GM19397 (cell line): ENCODE measurements around the gene TRIM29.

Experiments
- ATAC-seq: cut with Tn5 transposase; IDR thresholded peaks from one replicate; pipeline ENCODE4 v1.9.1; 2021; ENCODE audit warnings: mild to moderate bottlenecking, moderate library complexity; ENCODE audit not compliant: unreplicated experiment

The TRIM29 gene

DNA sequence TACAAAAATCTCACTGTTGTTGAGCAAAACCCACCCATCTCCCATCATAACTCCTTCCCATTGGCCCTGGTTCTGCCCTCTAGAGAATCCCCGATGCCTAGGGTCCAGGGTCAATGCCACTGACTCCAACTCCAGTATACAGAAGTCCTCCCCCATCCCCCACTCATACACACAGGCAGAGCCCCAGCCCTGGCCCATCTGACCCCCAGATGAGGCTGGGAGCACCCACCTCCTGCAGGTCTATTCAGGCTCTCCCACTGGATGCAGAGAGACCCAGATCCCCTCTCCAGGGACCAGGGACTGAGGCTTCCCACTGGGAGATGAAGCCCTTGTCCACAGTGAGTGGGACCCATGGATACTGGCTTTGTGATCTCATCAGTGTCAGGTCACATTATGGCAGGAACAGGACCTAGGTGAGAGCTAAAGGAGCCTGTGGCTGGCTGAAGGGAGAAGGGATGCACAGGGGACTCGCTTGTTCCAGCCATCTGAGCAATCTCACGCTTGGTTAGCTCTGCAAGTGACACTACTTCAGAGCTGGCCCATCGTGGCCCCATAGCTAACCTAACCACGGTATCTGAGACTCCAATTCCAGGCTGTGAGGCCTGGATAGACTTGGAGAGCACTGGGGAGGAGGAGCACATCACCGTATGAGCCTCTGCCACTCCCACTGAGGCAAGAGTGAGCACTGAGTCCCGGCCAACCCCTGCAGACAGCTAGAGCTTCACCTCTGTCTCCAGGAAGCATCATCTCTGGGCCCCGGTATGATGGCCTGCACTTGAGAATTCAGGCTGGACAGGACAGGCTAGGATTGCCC, 35.7 kb downstream of the TRIM29 start:
- ATAC-seq, result no peak

DNA sequence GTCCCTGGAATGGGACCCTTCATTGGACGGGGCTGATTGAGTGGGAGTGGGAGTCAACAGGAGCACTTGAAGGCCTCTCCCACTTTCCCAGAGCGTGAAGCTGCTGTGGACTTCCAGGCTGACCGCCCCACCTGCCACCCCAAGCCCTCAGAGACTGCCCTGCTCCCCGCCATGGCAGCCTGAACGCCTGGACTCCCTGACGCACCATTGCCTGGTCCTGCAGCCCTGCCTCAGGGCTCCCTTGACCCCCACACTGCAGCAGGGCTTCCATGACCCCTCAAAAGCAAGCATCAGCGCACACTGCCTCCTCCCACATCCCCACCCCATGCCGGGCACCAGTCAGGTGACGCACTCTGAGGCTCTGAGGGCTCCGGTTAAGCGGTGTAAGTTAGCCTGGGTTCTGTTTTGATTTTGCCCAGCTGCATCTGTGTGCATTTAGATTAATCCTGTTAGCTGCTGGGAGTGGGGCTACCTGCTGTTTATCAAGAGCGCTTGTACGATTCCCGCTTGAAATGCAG, 39.4 kb downstream of the TRIM29 start:
- no peak for ATAC-seq

DNA sequence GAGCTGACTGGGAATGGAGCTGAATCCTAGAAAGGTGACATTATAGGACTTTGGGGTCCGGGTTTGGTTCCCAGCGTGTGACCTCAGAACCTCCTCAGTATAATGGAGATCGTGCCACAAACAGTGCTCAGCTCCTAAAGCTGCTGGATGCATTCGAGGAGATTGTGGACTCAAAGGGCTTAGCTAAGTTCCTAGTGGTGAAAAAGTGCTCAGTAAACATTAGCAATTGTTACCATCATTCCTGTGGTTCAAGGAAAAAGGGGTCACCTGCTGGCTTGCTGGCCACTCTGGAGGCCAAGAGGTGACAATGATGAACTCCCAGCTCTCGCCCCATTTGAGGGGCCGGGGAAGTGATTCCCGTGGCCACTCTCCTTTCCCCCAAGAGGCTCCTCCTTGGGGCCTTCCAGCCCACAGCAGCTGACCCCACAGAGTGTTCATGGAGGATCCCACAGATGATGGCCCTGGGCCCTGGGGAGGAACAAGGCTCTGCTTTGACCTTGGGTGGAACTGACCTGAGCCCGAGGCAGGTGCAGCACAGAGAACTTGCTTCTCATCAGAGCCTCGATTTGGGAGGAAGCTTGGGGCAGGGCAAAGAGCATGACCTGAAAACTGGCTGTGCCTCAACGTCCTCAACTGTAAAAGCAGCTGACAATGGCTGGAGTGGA, 40.1 kb downstream of the TRIM29 start:
- no peak for ATAC-seq

DNA sequence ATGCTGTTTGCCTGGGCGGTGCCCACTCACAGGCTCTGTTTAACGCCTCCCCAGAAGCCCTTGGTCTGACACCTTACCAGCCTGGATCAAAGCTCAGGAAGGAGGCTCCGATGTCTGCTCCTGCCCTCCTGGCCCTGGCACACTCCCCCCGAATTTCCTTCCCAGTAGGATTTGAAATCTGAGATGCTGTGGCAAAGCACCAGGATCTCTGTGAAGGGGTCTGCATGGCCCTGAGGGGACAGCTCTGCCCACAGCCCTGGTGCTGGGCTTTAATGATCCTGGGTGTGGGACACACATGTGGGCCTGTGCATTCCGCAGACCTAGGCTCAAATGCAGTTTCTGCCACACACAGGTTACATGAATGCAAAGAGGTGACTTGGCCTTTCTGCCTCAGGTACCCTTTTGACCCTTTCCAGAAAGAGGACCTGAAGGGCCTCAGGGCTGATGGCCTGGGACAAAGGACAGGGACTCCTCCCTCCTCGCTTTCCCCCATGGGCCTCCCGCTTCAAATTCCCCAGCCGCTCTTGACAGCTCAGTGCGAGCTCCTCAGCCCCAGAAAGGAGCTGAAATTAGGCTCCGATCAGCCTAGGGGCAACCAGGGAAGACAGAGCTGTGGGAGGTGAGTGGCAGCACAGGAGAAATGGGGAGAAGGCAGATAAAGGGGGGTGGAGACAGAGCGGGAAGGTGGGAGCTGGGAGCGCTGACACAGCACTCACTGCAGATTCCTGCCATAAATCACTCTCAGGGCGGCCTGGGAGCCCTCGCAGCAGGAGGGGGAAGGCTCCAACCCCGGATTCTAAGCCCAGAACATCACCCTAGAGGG, 41.3 kb downstream of the TRIM29 start:
- no peak for ATAC-seq

DNA sequence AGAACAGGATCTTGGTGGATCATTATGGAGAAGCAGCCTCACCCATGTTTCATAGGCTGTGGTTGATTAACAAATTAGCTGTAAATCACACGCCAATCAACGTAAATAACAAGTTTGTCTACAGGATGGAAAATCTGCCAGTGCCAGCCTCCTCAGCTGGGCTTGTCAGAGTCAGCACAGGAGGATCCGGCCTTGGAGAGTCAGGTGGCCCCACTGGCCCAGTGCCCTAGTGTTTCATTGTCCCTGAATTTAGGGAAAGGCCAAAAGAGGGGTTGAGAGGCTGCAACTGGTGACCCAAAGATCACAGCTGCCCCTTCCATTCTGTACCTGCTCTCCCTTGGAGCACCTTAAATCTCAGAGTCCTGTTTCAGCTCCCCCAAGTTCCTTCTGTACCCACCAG, 42.4 kb downstream of the TRIM29 start:
- ATAC-seq, result no peak

DNA sequence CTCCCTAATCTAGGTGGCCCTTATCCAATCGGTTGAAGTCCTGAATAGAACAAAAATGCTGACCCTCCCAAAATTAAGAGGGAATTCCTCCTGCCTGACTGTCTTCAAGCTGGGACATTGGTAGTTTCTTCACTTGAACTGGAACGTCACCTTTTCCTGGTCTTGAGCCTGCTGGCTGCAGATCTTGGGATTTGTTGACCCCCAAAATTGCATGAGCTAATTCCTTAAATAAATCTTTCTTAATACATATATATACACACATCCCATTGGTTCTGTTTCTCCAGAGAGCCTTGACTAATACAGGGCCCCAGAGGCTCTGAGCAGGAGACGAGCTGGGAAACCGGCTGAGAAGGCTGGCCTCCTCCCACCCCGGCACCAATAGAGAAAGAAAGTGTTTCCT, 46.2 kb downstream of the TRIM29 start:
- no peak for ATAC-seq

DNA sequence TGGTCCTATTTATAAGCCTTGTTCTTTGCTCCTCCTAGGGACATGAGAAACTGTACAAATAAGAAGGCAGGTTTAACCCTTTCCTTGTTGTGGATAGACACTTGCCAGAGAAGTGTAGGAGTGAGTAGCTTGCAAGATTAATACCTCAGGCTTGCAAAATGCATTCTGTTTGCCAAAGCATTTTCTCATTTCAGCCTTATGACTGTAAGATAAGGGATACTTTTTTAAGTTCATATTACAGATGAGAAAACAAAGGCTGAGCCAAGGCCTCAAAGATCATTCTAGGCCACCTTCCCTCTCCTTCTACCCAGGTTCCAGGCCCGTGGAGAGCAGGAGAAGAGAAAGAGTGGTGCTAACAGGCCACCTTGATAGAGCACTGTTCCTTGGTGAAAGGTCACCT, 46.8 kb downstream of the TRIM29 start:
- no peak for ATAC-seq

DNA sequence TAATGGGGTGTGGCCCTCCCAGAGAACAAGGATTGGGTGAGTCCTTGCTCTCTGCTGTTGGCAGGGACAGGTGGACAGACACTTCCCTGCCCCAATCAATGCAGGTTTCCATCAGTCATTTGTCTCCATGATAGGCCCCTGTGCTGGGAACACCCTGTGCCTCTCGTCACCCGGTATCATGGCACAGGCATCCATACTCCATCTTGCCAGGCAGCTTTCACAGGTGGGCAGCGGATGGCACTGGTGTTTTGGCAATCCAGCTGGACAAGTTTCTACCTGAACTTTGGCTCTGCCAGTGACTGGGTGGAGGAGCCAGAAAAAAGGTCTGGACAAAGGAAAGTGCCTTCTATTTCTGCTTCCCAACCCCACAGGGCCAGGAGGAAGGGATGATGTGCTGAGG, 47.5 kb downstream of the TRIM29 start:
- ATAC-seq, result no peak

DNA sequence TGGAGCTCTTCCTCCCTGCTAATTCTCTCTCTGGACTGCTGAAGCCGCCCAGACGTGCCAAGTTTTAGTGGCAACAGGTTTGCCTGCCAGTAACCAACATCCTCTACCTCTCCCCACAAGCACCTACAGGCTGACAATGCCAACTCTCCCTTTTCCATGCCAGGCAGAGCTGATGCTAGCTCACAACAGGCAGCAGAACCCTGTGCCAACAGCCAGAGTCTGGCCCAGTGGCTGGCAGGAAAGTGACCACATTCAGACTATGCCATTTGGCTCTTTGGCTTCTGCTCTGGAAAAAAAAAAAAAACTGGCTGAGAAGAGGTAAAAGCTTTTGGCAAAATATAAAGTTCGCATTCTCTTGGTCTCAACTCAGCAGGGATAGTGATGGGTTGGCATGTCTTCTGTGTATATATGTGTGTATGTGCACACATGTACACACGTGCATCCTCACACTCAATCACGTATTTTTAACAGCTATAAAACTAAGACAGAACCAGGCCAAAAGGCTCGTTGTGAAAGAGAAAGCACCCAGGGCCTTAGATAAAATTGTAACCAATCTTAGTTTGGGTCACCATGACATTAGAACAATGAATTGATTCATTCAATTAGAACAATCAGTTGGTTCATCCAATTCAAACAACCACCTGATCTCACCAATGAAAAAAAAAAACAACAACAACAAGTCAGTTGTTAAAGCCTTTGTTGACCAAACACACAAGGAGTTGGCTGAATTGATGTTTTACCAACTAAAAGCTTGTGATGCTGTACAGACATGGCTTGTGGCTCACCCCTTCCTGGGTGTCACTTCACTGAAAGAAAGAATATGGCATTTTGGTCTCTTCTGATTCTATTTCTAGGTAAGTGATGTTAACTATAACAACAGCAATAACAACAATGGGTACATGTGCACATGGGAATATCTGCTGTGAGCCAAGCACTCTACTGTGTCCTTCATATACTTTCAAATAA, 48.6 kb downstream of the TRIM29 start:
- ATAC-seq, result no peak

DNA sequence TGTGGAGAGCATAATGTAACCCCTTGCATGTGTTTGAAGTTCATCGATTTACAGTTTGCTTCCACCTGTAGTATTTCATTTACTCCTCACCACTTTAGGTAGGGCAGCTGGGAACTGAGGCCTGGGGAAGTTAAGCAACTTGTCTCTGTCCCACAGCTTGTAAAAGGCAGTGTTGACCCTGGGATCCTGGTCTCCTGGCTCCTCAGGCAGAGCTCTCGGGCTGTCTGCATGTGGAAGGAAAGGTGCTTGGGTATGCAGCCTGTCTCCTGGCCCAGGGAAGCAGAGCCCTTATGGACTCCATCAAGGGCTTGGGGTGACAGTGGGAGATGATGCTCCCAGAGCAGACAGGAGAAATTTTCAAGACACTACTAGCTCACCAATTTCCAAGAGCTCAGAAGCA, 49.9 kb downstream of the TRIM29 start:
- ATAC-seq, result no peak

DNA sequence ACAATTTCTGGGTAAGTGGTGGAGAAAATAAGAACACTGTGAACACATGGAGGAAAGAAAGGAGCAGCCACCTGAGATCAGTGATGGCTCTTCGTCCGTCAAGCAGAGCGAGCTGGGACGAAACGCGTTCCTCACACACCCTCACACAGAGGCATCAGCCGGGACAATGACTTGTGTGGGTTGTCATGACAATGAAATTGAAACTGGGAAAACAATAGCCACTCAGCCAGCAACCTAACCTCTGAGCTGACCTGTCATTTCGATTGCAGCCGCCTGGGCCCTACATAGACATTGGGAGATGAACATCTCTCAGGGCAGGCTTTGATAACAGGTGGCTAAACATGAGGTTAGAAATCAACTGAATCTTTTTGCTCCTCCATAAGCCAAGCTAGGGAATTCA, 51.3 kb downstream of the TRIM29 start:
- no peak for ATAC-seq

DNA sequence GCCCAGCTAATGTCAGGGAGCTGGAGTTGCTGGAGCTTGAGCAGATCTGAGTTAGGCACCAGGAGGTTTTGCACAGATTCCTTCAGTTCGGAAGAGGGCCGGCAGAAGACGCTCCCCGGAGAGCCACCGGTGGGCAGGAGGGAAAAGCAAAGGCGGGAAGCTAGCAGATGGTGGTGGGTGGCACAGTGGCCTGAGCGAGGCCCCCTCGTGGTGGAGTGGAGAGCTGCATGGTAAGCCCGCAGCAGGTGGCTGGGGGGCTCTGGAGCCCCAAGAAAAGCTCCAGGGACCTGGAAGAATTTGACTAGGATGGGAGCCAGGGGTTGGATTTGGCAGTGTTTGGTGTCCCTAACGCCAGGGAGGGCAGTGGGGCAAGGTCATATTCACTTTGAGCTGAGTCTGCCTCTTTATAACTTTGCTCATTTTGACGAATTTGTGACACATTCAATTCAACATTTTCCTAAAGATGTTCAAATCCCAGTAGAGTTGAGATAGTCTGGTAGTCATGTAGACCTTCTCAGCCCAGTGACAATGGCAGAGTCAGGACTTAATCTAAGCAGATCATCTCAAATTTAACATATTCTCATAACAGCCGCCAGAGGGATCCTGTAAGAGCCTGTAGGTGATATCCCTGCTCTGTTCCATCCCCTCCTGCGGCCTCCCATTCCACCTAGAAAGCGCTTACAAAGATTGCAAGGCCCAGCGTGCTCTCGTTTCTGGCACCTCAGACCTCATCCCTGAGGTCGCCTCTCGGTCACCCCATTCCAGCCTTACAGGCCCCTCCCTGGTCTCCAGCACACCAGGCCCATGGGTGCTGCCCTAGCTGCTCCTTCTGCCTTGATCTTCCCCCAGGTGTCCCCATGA, 57.9 kb downstream of the TRIM29 start:
- ATAC-seq, result no peak

DNA sequence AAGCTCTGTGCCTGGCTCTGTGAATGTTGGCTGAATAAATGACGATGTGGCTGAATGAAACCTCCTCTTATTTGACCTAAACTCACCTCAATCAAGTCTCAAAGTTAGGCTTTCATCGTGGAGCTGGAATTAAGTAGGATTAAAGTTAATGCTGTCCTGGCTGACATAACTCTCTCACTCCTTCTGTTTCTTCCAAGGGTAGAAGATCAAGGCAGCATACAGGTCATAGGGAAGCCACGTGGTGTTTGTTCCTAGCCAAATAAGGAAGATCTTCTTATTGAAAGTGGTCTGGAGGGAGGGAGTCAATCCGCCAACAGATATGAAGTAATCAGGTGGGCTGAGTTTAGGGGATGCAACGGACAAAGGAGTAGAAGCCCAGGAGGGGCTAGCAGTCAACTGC, 59.5 kb downstream of the TRIM29 start:
- no peak for ATAC-seq

DNA sequence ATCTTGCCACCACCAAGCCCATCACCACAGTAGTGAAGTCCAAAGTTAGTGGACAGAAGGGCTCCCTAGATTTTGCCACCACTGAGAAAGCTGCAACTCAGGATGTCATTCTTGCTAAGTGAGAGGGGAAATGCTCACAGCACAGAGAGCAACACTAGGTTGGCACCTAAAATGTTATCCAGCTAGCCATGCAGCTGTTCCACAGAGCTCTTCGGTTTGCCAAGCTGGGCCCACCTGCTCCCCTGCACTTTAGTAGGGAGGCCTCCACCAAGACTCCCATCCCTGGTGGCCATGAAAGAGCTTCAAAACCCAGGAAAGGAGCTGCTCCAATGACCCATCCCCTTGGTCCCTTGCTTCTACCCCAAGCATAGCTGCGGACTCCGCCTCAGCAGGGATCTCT, 63.8 kb downstream of the TRIM29 start:
- no peak for ATAC-seq

DNA sequence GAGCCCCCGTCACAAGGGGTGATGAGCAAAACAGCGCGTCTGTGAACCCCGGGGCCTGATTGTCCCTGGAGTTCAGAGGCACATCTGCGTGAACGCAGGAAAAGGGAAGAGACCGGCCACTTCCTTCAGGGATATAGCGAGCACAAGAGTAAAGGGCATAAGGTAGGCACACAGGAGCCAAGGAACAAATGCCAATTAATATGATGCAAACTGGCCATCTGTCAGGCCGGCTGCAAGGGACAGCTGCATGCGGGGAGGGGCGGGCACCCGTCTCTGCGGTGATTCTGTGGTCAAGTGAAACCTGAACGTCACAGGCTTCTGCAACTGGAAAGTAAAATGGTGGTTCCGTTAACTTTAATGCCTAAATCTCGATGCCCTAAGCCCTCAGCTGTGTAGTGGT, 64.7 kb downstream of the TRIM29 start:
- ATAC-seq, result no peak

DNA sequence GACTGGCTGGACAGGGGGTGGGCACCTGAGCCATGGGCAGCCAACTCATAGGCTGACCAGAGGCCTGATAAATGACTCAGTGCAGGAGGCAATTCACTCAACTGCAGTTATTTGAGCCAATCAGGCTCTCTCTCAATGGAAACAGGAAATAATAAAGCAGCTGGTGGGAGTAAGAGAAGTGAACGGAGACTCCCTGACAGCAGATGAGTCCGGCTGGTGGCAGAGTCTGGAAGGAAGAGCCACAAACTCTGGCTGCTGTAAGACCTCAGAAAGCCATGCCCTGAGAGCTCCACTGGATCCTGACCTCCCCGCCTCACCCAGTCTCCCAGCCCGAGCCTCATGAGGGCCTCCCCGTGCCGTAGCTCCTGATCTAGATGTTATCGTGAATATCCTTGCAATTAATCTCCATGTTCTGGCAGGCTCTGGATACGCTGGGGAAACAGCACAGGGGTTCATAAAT, 69.8 kb downstream of the TRIM29 start:
- ATAC-seq, result no peak

DNA sequence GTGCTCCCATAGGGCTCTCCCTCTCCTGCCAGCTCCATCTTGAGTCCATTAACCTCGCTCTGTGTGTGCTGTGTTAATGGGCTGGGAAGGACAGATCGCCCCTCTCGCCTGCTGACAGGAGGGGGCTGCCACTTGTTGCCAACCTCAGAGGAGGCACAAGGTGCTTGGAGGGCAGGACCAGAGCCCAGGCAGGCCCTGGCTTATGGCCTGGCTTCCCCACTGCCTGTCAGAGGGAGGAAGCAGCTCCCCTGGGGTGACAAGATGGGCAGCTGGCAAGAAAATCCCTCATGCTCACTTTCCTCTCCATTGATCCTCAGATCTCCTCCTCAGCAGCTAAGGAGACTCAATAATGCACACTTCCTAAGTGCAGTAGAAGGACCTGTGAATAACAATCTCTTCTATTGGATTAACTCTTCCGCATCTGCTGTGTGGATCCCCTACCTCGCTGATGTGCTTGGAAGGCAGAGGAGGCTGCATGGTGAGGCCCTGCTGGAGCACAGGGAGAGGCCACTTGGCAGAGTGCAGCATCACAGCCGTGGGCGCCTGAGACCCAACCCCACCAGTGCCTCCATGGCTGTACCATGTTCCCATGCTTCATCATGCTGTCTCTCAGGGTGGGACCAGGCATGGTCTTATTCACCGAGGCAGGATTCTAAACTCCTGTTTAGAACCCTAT, 70.3 kb downstream of the TRIM29 start:
- no peak for ATAC-seq

DNA sequence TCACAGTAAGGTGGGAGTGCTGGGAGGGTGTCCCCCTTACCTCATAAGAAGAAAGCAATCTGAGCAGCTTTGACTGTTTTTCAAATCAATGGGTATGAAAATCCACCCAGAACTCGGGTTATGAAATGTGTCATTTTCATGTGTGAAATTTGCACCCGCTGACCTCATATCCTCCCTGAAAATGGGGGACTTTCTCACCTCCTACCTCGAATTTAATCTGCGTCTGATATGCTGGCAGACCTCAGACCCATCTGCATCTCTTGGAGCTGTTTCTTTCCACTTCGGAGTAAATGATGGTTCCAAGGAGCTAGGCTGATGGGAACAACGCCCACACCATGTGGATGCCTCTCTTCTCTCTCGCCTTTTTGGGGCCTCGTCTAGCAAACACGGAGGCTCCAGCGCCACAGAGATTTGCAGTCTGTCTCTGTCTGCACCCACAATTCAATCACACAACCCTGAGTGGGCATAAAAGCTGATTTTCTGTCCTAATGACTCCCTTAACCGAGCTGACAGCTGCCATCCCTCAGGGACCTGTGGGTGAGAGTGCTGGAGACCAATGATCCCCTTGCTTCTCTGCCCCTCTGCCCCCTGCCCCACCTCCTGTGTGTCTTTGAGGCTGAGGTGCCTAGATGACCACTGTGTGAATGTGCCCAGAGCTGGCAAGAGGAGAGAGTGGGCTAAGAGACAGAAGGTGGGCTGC, 71.0 kb downstream of the TRIM29 start:
- ATAC-seq, result no peak
